ENCODE measurements around the gene PSTPIP2.
A peak's percentile ranks its signal among the peaks of the same experiment; 100 is the strongest.

GRCh38 chr18:45967007-45967706, 104.9 kb downstream of the PSTPIP2 start, which contains the start of gene EPG5:
- TF ChIP-seq ZFP36 (IDR thresholded peaks at IDR 0.05; ENCODE audit: low read depth, low read length, partially characterized antibody) (no peak), REST (IDR thresholded peaks at IDR 0.05; ENCODE audit: borderline replicate concordance) (peak; percentile 1; the same call in 1 of the 2 replicates), REST (CRISPR knock-in tag; IDR thresholded peaks at IDR 0.05; ENCODE audit: low read depth) (no peak), MED1 (CRISPR knock-in tag; IDR thresholded peaks at IDR 0.05; ENCODE audit: borderline replicate concordance) (no peak), ZNF121 (CRISPR knock-in tag; conservative IDR thresholded peaks at IDR 0.05) (no peak), ZNF263 (CRISPR knock-in tag; IDR thresholded peaks at IDR 0.05; ENCODE audit: borderline replicate concordance) (0 out of 2 replicates have a peak, but pooled peaks have one; percentile 15)
